HCT116 (cell line): ENCODE data around the gene ANO3. TPM values are rescaled to one million over a fixed set of nuclear protein-coding genes. Genes with fewer than 3 reads are reported as not detected.

Experiments used
- ATAC-seq: fragments of 200-7000 bp; cut with Tn5 transposase; 2 replicates; pipeline ENCODE4 v1.9.1; 2020; ENCODE audit warnings: mild to moderate bottlenecking, moderate library complexity
- BruUV-seq: library from RNA; stranded (reverse); fragments of 400-500 nt; replicated peaks from 2 replicates; lab custom pipeline; 2021; lab: Mats Ljungman, UMichigan
- CTCF ChIA-PET: fragments of 300-600 bp; sonication (Branson Sonifier 250); formaldehyde crosslinking; loops from one replicate; lab custom pipeline; 2021; ENCODE audit warnings: antibody characterized with exemption; lab: Charles Lee
- POLR2A ChIA-PET: fragments of 300-600, 350-600 bp; sonication (Branson Sonifier 250); formaldehyde crosslinking; loops from one replicate; lab custom pipeline; 2021; ENCODE audit warnings: antibody characterized with exemption; lab: Charles Lee
- RAD21 ChIA-PET, 2 experiments: fragments of 300-600 bp; sonication (Branson Sonifier 250); formaldehyde crosslinking; loops; one replicate each; lab custom pipeline; 2023; ENCODE audit warnings: low total read pairs in 2 of 2; ENCODE audit not compliant: uncharacterized antibody in 2 of 2, unreplicated experiment in 2 of 2, low non-redundant PET in 1 of 2; lab: Charles Lee
- DNase-seq: peaks from one replicate; pipeline ENCODE4 v3.0.0-alpha.2; 2010; ENCODE audit warnings: low read depth, low spot score
- H2AFZ ChIP-seq: fragments of 200-600 bp; shearing (Covaris generic), sonication (generic); 2 replicates; pipeline ENCODE4 v1.6.1; 2017; ENCODE audit warnings: low read depth, mixed run types, mixed read lengths, antibody characterized with exemption, low read length; ENCODE audit not compliant: poor library complexity, severe bottlenecking
- H3K27ac ChIP-seq: 2 replicates; pipeline ENCODE4 v1.5.1; 2012; ENCODE audit warnings: low read depth, low read length
- H3K27me3 ChIP-seq: fragments of 200-600 bp; sonication (generic); 2 replicates; pipeline ENCODE4 v1.6.1; 2016; ENCODE audit warnings: mixed run types, low read length, mixed read lengths; ENCODE audit not compliant: insufficient read depth
- H3K36me3 ChIP-seq, 2 experiments: fragments of 200-500 bp in 1 of 2; fragments of 200-600 bp in 1 of 2; sonication (Bioruptor generic) in 1 of 2; sonication (generic) in 1 of 2; 2 replicates each; pipeline versions ENCODE4 v1.5.1 to v1.6.1; 2014 to 2016; ENCODE audit warnings: low read length in 2 of 2, inconsistent platforms in 1 of 2, mixed read lengths in 1 of 2, mixed run types in 1 of 2; ENCODE audit not compliant: insufficient read depth in 2 of 2, control insufficient read depth in 1 of 2
- H3K4me1 ChIP-seq, 2 experiments: fragments of 200-600 bp in 1 of 2; sonication (generic) in 1 of 2; 2 replicates each; pipeline versions ENCODE4 v1.5.1 to v1.6.1; 2012 to 2017; ENCODE audit warnings: low read length in 2 of 2, inconsistent platforms in 1 of 2, mild to moderate bottlenecking in 1 of 2, mixed read lengths in 1 of 2, mixed run types in 1 of 2, moderate library complexity in 1 of 2; ENCODE audit not compliant: insufficient read depth in 2 of 2, control insufficient read depth in 1 of 2
- H3K4me2 ChIP-seq: fragments of 200-600 bp; sonication (generic); 2 replicates; pipeline ENCODE4 v1.6.1; 2017; ENCODE audit warnings: mixed run types, low read length, mixed read lengths
- H3K4me3 ChIP-seq, 2 experiments: fragments of 200-600 bp in 1 of 2; sonication (generic) in 1 of 2; replicated peaks in 1 of 2; 2 replicates each; pipeline ENCODE4 v1.5.1; 2011 to 2016; ENCODE audit warnings: low read length in 2 of 2, control low read depth in 1 of 2, low read depth in 1 of 2, mild to moderate bottlenecking in 1 of 2, mixed read lengths in 1 of 2, mixed run types in 1 of 2
- H3K79me2 ChIP-seq: fragments of 200-600 bp; sonication (generic); 2 replicates; pipeline ENCODE4 v1.6.1; 2017; ENCODE audit warnings: mild to moderate bottlenecking, mixed run types, low read length, moderate library complexity, mixed read lengths; ENCODE audit not compliant: insufficient read depth
- H3K9ac ChIP-seq: fragments of 200-600 bp; sonication (generic); 2 replicates; pipeline ENCODE4 v1.6.1; 2016; ENCODE audit warnings: low read length, mixed read lengths
- H3K9me2 ChIP-seq: fragments of 200-600 bp; sonication (generic), shearing (Covaris generic); 2 replicates; pipeline ENCODE4 v1.6.1; 2017; ENCODE audit warnings: mixed run types, mild to moderate bottlenecking, moderate library complexity; ENCODE audit not compliant: insufficient read depth
- H3K9me3 ChIP-seq, 2 experiments: fragments of 200-500 bp in 1 of 2; fragments of 200-600 bp in 1 of 2; sonication (Bioruptor generic) in 1 of 2; sonication (generic) in 1 of 2; 2 replicates each; pipeline ENCODE4 v1.6.1; 2014 to 2017; ENCODE audit warnings: low read length in 2 of 2, mixed read lengths in 2 of 2, inconsistent platforms in 1 of 2, low read depth in 1 of 2, mild to moderate bottlenecking in 1 of 2, mixed run types in 1 of 2, moderate library complexity in 1 of 2; ENCODE audit not compliant: control insufficient read depth in 1 of 2, insufficient read depth in 1 of 2
- H4K20me1 ChIP-seq: fragments of 200-600 bp; sonication (generic), shearing (Covaris generic); 2 replicates; pipeline ENCODE4 v1.6.1; 2017; ENCODE audit warnings: mixed run types, mild to moderate bottlenecking, moderate library complexity; ENCODE audit not compliant: insufficient read depth
- EZH2 ChIP-seq: fragments of 200-600 bp; sonication (generic); IDR thresholded peaks from 2 replicates; pipeline ENCODE4 v1.6.1; 2017; ENCODE audit warnings: antibody characterized with exemption, mixed run types
- EZH2phosphoT487 ChIP-seq: fragments of 200-600 bp; IDR thresholded peaks from 2 replicates; pipeline ENCODE4 v1.6.1; 2018; ENCODE audit warnings: antibody characterized with exemption, borderline replicate concordance
- FOSL1 ChIP-seq: IDR thresholded peaks from 2 replicates; pipeline ENCODE4 v1.6.1; 2012; ENCODE audit warnings: low read depth
- JUND ChIP-seq: IDR thresholded peaks from 2 replicates; pipeline ENCODE4 v1.6.1; 2012
- POLR2AphosphoS5 ChIP-seq: IDR thresholded peaks from 2 replicates; pipeline ENCODE4 v1.6.1; 2011; ENCODE audit warnings: mild to moderate bottlenecking, low read depth, low read length, moderate library complexity
- RAD21 ChIP-seq: IDR thresholded peaks from 2 replicates; pipeline ENCODE4 v1.6.1; 2012; ENCODE audit warnings: low read depth, mild to moderate bottlenecking
- ZFX ChIP-seq: fragments of 450-650 bp; IDR thresholded peaks from 2 replicates; pipeline ENCODE4 v1.6.1; 2017
- intact Hi-C: fragments of 100-400 bp; cut with micrococcal nuclease; formaldehyde crosslinking; loops from 2 replicates; pipeline ENCODE4 v1.10.0; 2022
- total RNA-seq: library from RNA; stranded (reverse); gene quantifications from one replicate; pipeline ENCODE4 v1.2.1, GENCODE V29; 2021; ENCODE audit not compliant: unreplicated experiment
- TF ChIP-seq, protein P1 (sequence below): IDR thresholded peaks from 2 replicates; pipeline ENCODE4 v1.6.1; 2012; ENCODE audit warnings: low read depth
- TF ChIP-seq, protein P2 (sequence below), 3 experiments: fragments of 200-600 bp in 1 of 3; sonication (generic) in 1 of 3; IDR thresholded peaks in 2 of 3; conservative IDR thresholded peaks in 1 of 3; 2 replicates each; pipeline ENCODE4 v1.5.1; 2012 to 2017; ENCODE audit warnings: low read depth in 2 of 3, low read length in 2 of 3, antibody characterized with exemption in 1 of 3, borderline replicate concordance in 1 of 3, control low read depth in 1 of 3, mild to moderate bottlenecking in 1 of 3, mixed read lengths in 1 of 3, mixed run types in 1 of 3, moderate library complexity in 1 of 3; ENCODE audit not compliant: insufficient read depth in 1 of 3
- TF ChIP-seq, protein P3 (sequence below): IDR thresholded peaks from 2 replicates; pipeline ENCODE4 v1.6.1; 2012

The ANO3 gene
- total RNA-seq, 1 experiment from 2014 or later = not detected

DNA sequence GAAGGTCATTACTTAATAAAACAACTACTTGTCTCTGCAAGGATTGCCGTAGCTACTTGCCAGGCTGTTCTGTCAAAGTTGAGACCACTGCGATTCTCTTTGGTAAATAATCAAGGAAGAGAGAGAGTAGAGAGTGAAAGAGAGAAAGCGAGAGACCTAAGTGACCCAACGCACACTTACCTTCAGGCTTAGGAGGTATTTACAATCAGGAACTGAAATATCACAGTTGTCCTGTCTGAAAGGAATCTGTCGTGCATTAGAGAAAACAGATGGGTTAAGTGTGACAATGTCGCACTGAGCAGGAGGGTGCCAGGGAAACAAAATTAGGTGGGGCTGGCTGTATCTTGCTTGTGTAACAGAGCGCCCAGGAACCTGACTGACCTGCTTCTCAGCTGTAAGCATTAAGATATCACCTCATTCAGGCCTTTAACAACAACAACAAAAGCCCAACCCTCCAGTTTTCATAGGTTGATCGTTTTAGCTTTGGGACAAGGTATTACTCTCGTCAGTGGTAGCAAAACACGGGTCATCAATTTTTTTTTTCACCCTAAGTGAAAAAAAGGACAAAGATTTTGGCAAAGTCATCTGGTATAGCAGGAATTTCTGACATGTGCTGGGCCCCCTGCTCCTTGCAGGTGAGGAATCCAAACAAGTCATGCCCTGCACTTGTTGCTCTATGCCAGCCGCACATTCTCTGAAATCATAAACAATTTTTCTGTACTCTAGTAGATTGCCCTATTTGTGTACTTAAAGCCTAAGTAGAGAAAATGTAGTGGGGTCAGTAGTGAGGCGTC, 240.1 kb downstream of the ANO3 start, which contains the start of gene MUC15:
MUC15 (minus strand) TSS at position 403 of the 794 bp plus-strand sequence. CDS start 5,169 bp downstream, outside the sequence.
- Histone ChIP-seq H3K4me3 (no peak within 1 kb of the TSS), H3K9me2 (no peaks in the 10 kb centered on the region), H3K4me1 (no peaks in the 10 kb centered on the region), H4K20me1 (no peaks in the 10 kb centered on the region), H3K27me3 (no peaks in the 10 kb centered on the region), H3K9ac (no peak within 1 kb of the TSS), H3K9me3 (peaks cover 0 to 7% of the 10 kb centered on the region in 2 experiments; a peak in 3 of 4 replicates), H3K36me3 (no peaks in the 10 kb centered on the region), H3K27ac (no peak within 1 kb of the TSS), H2AFZ (no peak within 1 kb of the TSS), H3K79me2 (no peaks in the 10 kb centered on the region), H3K4me2 (no peak within 1 kb of the TSS)
- TF ChIP-seq, protein P1, sequence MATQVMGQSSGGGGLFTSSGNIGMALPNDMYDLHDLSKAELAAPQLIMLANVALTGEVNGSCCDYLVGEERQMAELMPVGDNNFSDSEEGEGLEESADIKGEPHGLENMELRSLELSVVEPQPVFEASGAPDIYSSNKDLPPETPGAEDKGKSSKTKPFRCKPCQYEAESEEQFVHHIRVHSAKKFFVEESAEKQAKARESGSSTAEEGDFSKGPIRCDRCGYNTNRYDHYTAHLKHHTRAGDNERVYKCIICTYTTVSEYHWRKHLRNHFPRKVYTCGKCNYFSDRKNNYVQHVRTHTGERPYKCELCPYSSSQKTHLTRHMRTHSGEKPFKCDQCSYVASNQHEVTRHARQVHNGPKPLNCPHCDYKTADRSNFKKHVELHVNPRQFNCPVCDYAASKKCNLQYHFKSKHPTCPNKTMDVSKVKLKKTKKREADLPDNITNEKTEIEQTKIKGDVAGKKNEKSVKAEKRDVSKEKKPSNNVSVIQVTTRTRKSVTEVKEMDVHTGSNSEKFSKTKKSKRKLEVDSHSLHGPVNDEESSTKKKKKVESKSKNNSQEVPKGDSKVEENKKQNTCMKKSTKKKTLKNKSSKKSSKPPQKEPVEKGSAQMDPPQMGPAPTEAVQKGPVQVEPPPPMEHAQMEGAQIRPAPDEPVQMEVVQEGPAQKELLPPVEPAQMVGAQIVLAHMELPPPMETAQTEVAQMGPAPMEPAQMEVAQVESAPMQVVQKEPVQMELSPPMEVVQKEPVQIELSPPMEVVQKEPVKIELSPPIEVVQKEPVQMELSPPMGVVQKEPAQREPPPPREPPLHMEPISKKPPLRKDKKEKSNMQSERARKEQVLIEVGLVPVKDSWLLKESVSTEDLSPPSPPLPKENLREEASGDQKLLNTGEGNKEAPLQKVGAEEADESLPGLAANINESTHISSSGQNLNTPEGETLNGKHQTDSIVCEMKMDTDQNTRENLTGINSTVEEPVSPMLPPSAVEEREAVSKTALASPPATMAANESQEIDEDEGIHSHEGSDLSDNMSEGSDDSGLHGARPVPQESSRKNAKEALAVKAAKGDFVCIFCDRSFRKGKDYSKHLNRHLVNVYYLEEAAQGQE = no peak
- TF ChIP-seq EZH2 (no peak), ZFX (no peak), EZH2phosphoT487 (no peak), FOSL1 (no peak), JUND (no peak), POLR2AphosphoS5 (no peak), RAD21 (no peak)
- TF ChIP-seq, protein P2, sequence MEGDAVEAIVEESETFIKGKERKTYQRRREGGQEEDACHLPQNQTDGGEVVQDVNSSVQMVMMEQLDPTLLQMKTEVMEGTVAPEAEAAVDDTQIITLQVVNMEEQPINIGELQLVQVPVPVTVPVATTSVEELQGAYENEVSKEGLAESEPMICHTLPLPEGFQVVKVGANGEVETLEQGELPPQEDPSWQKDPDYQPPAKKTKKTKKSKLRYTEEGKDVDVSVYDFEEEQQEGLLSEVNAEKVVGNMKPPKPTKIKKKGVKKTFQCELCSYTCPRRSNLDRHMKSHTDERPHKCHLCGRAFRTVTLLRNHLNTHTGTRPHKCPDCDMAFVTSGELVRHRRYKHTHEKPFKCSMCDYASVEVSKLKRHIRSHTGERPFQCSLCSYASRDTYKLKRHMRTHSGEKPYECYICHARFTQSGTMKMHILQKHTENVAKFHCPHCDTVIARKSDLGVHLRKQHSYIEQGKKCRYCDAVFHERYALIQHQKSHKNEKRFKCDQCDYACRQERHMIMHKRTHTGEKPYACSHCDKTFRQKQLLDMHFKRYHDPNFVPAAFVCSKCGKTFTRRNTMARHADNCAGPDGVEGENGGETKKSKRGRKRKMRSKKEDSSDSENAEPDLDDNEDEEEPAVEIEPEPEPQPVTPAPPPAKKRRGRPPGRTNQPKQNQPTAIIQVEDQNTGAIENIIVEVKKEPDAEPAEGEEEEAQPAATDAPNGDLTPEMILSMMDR (IDR thresholded peaks at IDR 0.05 in 2 of 3, conservative IDR thresholded peaks at IDR 0.05 in 1 of 3; ENCODE audit: borderline replicate concordance in 1 of 3, insufficient read depth in 1 of 3, low read depth in 2 of 3, low read length in 2 of 3) = no peak
- TF ChIP-seq, protein P3, sequence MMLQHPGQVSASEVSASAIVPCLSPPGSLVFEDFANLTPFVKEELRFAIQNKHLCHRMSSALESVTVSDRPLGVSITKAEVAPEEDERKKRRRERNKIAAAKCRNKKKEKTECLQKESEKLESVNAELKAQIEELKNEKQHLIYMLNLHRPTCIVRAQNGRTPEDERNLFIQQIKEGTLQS = no peak
- BruUV-seq = no TSS peak
- POLR2A ChIA-PET = no interaction called here
- RAD21 ChIA-PET = no interaction called here
- DNase-seq = no peak
- intact Hi-C loops = no loop called here
- CTCF ChIA-PET = no interaction called here
- no peak for ATAC-seq
